B cell (primary cell): ENCODE measurements around the gene PLAA. TPM values are rescaled to one million over a fixed set of nuclear protein-coding genes. Genes with fewer than 3 reads are reported as not detected.
A peak's percentile ranks its signal among the peaks of the same experiment; 100 is the strongest.

Source experiments
- ATAC-seq: fragments of 200-7000 bp; cut with Tn5 transposase; one replicate; pipeline ENCODE4 v1.10.0; 2021; ENCODE audit warnings: low read depth, mild to moderate bottlenecking, moderate number of reproducible peaks, moderate library complexity
- CTCF ChIA-PET: fragments of 350-600 bp; sonication (Branson Sonifier 250); formaldehyde crosslinking; loops from one replicate; lab custom pipeline; 2021; ENCODE audit warnings: antibody characterized with exemption, inconsistent platforms; lab: Charles Lee
- POLR2A ChIA-PET: fragments of 350-600 bp; sonication (Branson Sonifier 250); formaldehyde crosslinking; loops from one replicate; lab custom pipeline; 2021; ENCODE audit warnings: antibody characterized with exemption; lab: Charles Lee
- DNase-seq: peaks from one replicate; pipeline ENCODE4 v3.0.0; 2013
- H2AFZ ChIP-seq: 2 replicates; pipeline ENCODE4 v1.6.1; 2012; ENCODE audit warnings: mild to moderate bottlenecking, low read depth, low read length; ENCODE audit not compliant: insufficient read depth, poor library complexity, severe bottlenecking
- H3K27ac ChIP-seq, 2 donors: 1 replicate in 1 of 2; 2 replicates in 1 of 2; pipeline ENCODE4 v1.5.1; 2012 to 2013; ENCODE audit warnings: low read length in 2 of 2, mild to moderate bottlenecking in 2 of 2, moderate library complexity in 1 of 2
- H3K27me3 ChIP-seq, 4 experiments: fragments of 200-600 bp in 1 of 4; sonication (generic) in 1 of 4; replicated peaks in 1 of 4; 1 replicate in 2 of 4; 2 replicates in 2 of 4; pipeline versions ENCODE4 v1.6.1 to v1.7.0; 2013 to 2016; ENCODE audit warnings: low read length in 3 of 4, mild to moderate bottlenecking in 2 of 4, mixed read lengths in 1 of 4, moderate library complexity in 1 of 4; ENCODE audit not compliant: insufficient read depth in 4 of 4, control insufficient read depth in 3 of 4; ENCODE audit errors: control extremely low read depth in 1 of 4
- H3K36me3 ChIP-seq, 2 experiments: replicated peaks in 1 of 2; 1 replicate in 1 of 2; 2 replicates in 1 of 2; pipeline versions ENCODE4 v1.6.1 to v1.7.1; 2013; ENCODE audit warnings: low read length in 1 of 2; ENCODE audit not compliant: insufficient read depth in 2 of 2, control insufficient read depth in 1 of 2; ENCODE audit errors: control extremely low read depth in 1 of 2, extremely low read depth in 1 of 2
- H3K4me1 ChIP-seq, 2 donors: fragments of 200-600 bp in 1 of 2; sonication (generic) in 1 of 2; 1 replicate in 1 of 2; 2 replicates in 1 of 2; pipeline versions ENCODE4 v1.5.1 to v1.6.1; 2013 to 2017; ENCODE audit warnings: low read length in 2 of 2; ENCODE audit not compliant: control insufficient read depth in 2 of 2, insufficient read depth in 2 of 2
- H3K4me2 ChIP-seq: replicated peaks from 2 replicates; pipeline ENCODE3; 2012; ENCODE audit warnings: mild to moderate bottlenecking, low read depth, low read length; ENCODE audit not compliant: poor library complexity, severe bottlenecking
- H3K4me3 ChIP-seq, 5 experiments: fragments of 200-600 bp in 1 of 5; sonication (generic) in 1 of 5; 1 replicate in 3 of 5; 2 replicates in 2 of 5; pipeline versions ENCODE4 v1.5.1 to v1.7.0; 2011 to 2016; ENCODE audit warnings: low read length in 4 of 5, mild to moderate bottlenecking in 4 of 5, low read depth in 2 of 5, control low read depth in 1 of 5, moderate library complexity in 1 of 5; ENCODE audit not compliant: insufficient read depth in 1 of 5; ENCODE audit errors: control extremely low read depth in 1 of 5, extremely low read depth in 1 of 5
- H3K79me2 ChIP-seq: fragments of 200-600 bp; sonication (generic); one replicate; pipeline ENCODE4 v1.6.0; 2016; ENCODE audit warnings: low read length; ENCODE audit not compliant: control insufficient read depth, insufficient read depth
- H3K9ac ChIP-seq: fragments of 200-600 bp; sonication (generic); 2 replicates; pipeline ENCODE4 v1.6.1; 2017; ENCODE audit warnings: mild to moderate bottlenecking, low read length, moderate library complexity
- H3K9me3 ChIP-seq, 3 donors: one replicate each; pipeline versions ENCODE4 v1.6.1 to v1.7.1; 2013; ENCODE audit warnings: low read length in 2 of 3; ENCODE audit not compliant: control insufficient read depth in 2 of 3, insufficient read depth in 1 of 3; ENCODE audit errors: control extremely low read depth in 1 of 3
- H4K20me1 ChIP-seq: 2 replicates; pipeline ENCODE4 v1.6.0; 2012; ENCODE audit warnings: mild to moderate bottlenecking, low read length; ENCODE audit not compliant: insufficient read depth, control insufficient read depth, poor library complexity, severe bottlenecking
- H3K27ac Mint-ChIP-seq: one replicate; pipeline ENCODE4 v1.8.0; 2021; ENCODE audit warnings: mixed read lengths
- H3K27me3 Mint-ChIP-seq: one replicate; pipeline ENCODE4 v1.8.0; 2021; ENCODE audit warnings: mixed read lengths
- H3K4me1 Mint-ChIP-seq: one replicate; pipeline ENCODE4 v1.8.0; 2021; ENCODE audit warnings: mixed read lengths
- H3K4me3 Mint-ChIP-seq: one replicate; pipeline ENCODE4 v1.8.0; 2021; ENCODE audit warnings: mixed read lengths
- H3K9me3 Mint-ChIP-seq: one replicate; pipeline ENCODE4 v1.8.0; 2022; ENCODE audit warnings: mixed read lengths; ENCODE audit not compliant: insufficient read depth
- EZH2 ChIP-seq: IDR thresholded peaks from 2 replicates; pipeline ENCODE4 v1.6.1; 2012; ENCODE audit warnings: borderline replicate concordance, low read depth, mild to moderate bottlenecking, moderate library complexity, low read length; ENCODE audit not compliant: insufficient read depth, poor library complexity, severe bottlenecking
- WGBS: methylation state at CpG from one replicate; pipeline ENCODE4 v1.1.5; 2013; ENCODE audit warnings: missing lambda C conversion rate; ENCODE audit not compliant: insufficient coverage; 5-methylcytosine and 5-hydroxymethylcytosine counted together
- intact Hi-C: fragments of 100-400 bp; cut with micrococcal nuclease; formaldehyde crosslinking; loops from one replicate; pipeline ENCODE4 v1.10.0; 2022
- polyA plus RNA-seq: library from polyadenylated mRNA; depleted of rRNA; stranded (reverse); fragments of >200 nt; gene quantifications from 2 replicates; pipeline ENCODE4 v1.2.3, GENCODE V29; 2012
- total RNA-seq, 2 donors: library from RNA; stranded (reverse); fragments of 120-200 nt in 1 of 2; gene quantifications; 1 replicate in 1 of 2; 2 replicates in 1 of 2; pipeline versions ENCODE4 v1.2.3 to v1.2.4, GENCODE V29; 2013 to 2022
- TF ChIP-seq, protein P1 (sequence below): fragments of 200-600 bp; IDR thresholded peaks from one replicate; pipeline ENCODE4 v1.8.0; 2022; ENCODE audit warnings: antibody characterized with exemption, mild to moderate bottlenecking

Gene PLAA
- total and polyA plus RNA-seq, 2 donors (not counting 1 experiment from before 2014, with no cell fraction given), result 8.9 to 24.0 TPM

DNA sequence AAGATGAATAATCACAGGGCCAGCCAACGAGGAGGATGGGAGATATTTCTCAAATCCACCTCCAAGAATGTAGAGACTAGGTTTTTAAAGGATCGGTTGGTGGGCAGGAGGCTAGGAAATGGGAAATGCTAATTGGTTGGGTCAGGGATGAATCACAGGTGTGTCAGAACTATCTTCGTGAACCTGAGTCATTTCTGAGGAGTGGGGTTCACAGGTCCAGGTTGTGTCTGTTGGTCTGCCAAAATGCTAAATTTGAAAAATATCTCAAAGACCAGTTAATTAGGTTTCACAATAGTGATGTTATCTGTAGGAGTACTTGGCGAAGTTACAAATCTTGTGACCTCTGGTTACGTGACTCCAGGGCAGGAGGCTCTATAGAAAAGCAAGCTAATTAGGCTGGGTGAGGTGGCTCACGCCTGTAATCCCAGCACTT, 2.6 kb upstream of the PLAA start:
- no peaks in the 10 kb centered on the region for H3K36me3 ChIP-seq
- H3K9ac ChIP-seq, result no peak overlapping the region
- CTCF ChIA-PET, result no interaction called here
- DNase-seq (no peak), ATAC-seq (no peak)
- peaks cover 33% of the 10 kb centered on the region for H3K4me1 Mint-ChIP-seq
- no peak overlapping the region for H3K27ac ChIP-seq
- H3K4me2 ChIP-seq, result no peak overlapping the region
- no peaks in the 10 kb centered on the region for H3K9me3 Mint-ChIP-seq
- POLR2A ChIA-PET, result no interaction called here
- H3K9me3 ChIP-seq, result no peaks in the 10 kb centered on the region
- H3K4me1 ChIP-seq, result peaks cover 20% of the 10 kb centered on the region in 2 donors
- H2AFZ ChIP-seq, result no peak overlapping the region
- H3K4me3 Mint-ChIP-seq, result peak overlapping the region; percentile 29
- WGBS, result 60% methylated on average over 1 of the region's 6 CpGs
- H3K4me3 ChIP-seq, result no peak overlapping the region
- H3K27me3 ChIP-seq, result no peaks in the 10 kb centered on the region
- no peak for TF ChIP-seq EZH2
- TF ChIP-seq, protein P1, sequence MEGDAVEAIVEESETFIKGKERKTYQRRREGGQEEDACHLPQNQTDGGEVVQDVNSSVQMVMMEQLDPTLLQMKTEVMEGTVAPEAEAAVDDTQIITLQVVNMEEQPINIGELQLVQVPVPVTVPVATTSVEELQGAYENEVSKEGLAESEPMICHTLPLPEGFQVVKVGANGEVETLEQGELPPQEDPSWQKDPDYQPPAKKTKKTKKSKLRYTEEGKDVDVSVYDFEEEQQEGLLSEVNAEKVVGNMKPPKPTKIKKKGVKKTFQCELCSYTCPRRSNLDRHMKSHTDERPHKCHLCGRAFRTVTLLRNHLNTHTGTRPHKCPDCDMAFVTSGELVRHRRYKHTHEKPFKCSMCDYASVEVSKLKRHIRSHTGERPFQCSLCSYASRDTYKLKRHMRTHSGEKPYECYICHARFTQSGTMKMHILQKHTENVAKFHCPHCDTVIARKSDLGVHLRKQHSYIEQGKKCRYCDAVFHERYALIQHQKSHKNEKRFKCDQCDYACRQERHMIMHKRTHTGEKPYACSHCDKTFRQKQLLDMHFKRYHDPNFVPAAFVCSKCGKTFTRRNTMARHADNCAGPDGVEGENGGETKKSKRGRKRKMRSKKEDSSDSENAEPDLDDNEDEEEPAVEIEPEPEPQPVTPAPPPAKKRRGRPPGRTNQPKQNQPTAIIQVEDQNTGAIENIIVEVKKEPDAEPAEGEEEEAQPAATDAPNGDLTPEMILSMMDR, result no peak
- no peaks in the 10 kb centered on the region for H4K20me1 ChIP-seq
- H3K27ac Mint-ChIP-seq, result no peak overlapping the region
- intact Hi-C loops, result no loop called here
- H3K27me3 Mint-ChIP-seq, result peaks cover 7% of the 10 kb centered on the region
- peaks cover 34% of the 10 kb centered on the region for H3K79me2 ChIP-seq

- ChIA-PET POLR2A (interaction anchor here (1.2 to 1.3 kb wide), 2 partner anchors 8 to 54 kb away, joined by 8 to 24 read pairs; partner anchors contain the start of genes CAAP1 and IFT74), CTCF (interaction anchor here (0.7 to 2.3 kb wide), 3 partner anchors 55 to 424 kb away, joined by 3 to 11 read pairs (median 5); partner anchors contain the start of gene CAAP1)
- ATAC-seq (no peak), DNase-seq (no peak)
- peak overlapping the region; percentile 95 to 96 for H3K27ac ChIP-seq
- peaks cover 20% of the 10 kb centered on the region in 2 donors for H3K4me1 ChIP-seq
- Mint-ChIP-seq H3K4me3 (peak overlapping the region; percentile 94), H3K9me3 (no peaks in the 10 kb centered on the region), H3K27ac (peak overlapping the region; percentile 96), H3K4me1 (peaks cover 43% of the 10 kb centered on the region), H3K27me3 (peaks cover 7% of the 10 kb centered on the region)
- 0% methylated on average over 4 of the region's 9 CpGs for WGBS
- H4K20me1 ChIP-seq, result peaks cover 5% of the 10 kb centered on the region
- H3K4me2 ChIP-seq, result peak overlapping the region; percentile 87
- H3K27me3 ChIP-seq, result no peaks in the 10 kb centered on the region
- intact Hi-C loops, result loop anchor here (1.0 kb wide), 3 partner anchors 9 to 626 kb away; partner anchors contain the start of genes C9orf72, CAAP1 and IFT74
- peak overlapping the region; percentile 97 for H2AFZ ChIP-seq
- H3K4me3 ChIP-seq, result peak overlapping the region; percentile 80 to 98 (median 89)
- no peaks in the 10 kb centered on the region for H3K9me3 ChIP-seq
- H3K79me2 ChIP-seq, result peaks cover 54% of the 10 kb centered on the region
- H3K36me3 ChIP-seq, result peaks cover 2% of the 10 kb centered on the region in 2 experiments
- H3K9ac ChIP-seq, result peak overlapping the region; percentile 95
- TF ChIP-seq EZH2, result no peak
These were observed 694 bp upstream of the PLAA start for GRCh38 chr9:26947736-26948135.
